Measurements from ENCODE around the gene SP3. TPM values are rescaled to one million over a fixed set of nuclear protein-coding genes. Genes with fewer than 3 reads are reported as not detected.

The SP3 gene
- total RNA-seq, 1 experiment from 2014 or later, result 80.2 TPM

- ChIA-PET CTCF (no interaction called here), POLR2A (interaction anchor here (0.7 kb wide), 1 partner anchor 65 kb away, joined by 25 read pairs; no protein-coding TSS in a partner anchor)
- Histone ChIP-seq H3K27ac (ENCODE audit: low read length) (no peak overlapping the region), H3K4me3 (ENCODE audit: low read depth in 2 of 2, low read length in 2 of 2) (no peak overlapping the region), H3K27me3 (ENCODE audit: control insufficient read depth, insufficient read depth, low read length) (no peaks in the 10 kb centered on the region), H3K36me3 (ENCODE audit: control insufficient read depth, insufficient read depth, low read length) (no peaks in the 10 kb centered on the region), H3K9me3 (ENCODE audit: control insufficient read depth, insufficient read depth, low read depth, low read length) (no peaks in the 10 kb centered on the region), H3K4me1 (ENCODE audit: control insufficient read depth, insufficient read depth, low read length) (peaks cover 41% of the 10 kb centered on the region)
- DNase-seq (ENCODE audit: low read depth, low spot score), result no peak
- TF ChIP-seq CTCF (IDR thresholded peaks at IDR 0.05) (no peak), POLR2AphosphoS5 (IDR thresholded peaks at IDR 0.05; ENCODE audit: low read depth, low read length) (no peak), SIN3A (IDR thresholded peaks at IDR 0.05; ENCODE audit: borderline replicate concordance, insufficient read depth, low read depth, low read length) (no peak), TCF7L2 (IDR thresholded peaks at IDR 0.05; ENCODE audit: low read depth, low read length) (no peak), REST (IDR thresholded peaks at IDR 0.05; ENCODE audit: insufficient read depth in 1 of 2, low read depth in 2 of 2, low read length in 1 of 2) (no peak)
- no TSS peak for BruUV-seq (replicated peaks)
- intact Hi-C loops (cut with micrococcal nuclease; ENCODE audit: unreplicated experiment), result no loop called here
- ATAC-seq, result no peak
- in situ Hi-C loops (cut with HindIII; ENCODE audit: low pct_unique_long_range_greater_than_20kb, low sequenced_read_pairs), result no loop called here
These were observed 26.3 kb downstream of the SP3 start for GRCh38 chr2:173938700-173939384.

GRCh38 chr2:173935305-173935704 lies 29.9 kb downstream of the SP3 start:
- no peaks in the 10 kb centered on the region for H3K27me3 ChIP-seq (ENCODE audit: control insufficient read depth, insufficient read depth, low read length)
- TF ChIP-seq TCF7L2 (IDR thresholded peaks at IDR 0.05; ENCODE audit: low read depth, low read length), result no peak
- no peak for TF ChIP-seq REST (IDR thresholded peaks at IDR 0.05; ENCODE audit: insufficient read depth in 1 of 2, low read depth in 2 of 2, low read length in 1 of 2)
- no peak for TF ChIP-seq CTCF (IDR thresholded peaks at IDR 0.05)
- no peak for TF ChIP-seq SIN3A (IDR thresholded peaks at IDR 0.05; ENCODE audit: borderline replicate concordance, insufficient read depth, low read depth, low read length)
- no peak for TF ChIP-seq POLR2AphosphoS5 (IDR thresholded peaks at IDR 0.05; ENCODE audit: low read depth, low read length)
- no peaks in the 10 kb centered on the region for H3K36me3 ChIP-seq (ENCODE audit: control insufficient read depth, insufficient read depth, low read length)
- intact Hi-C loops (cut with micrococcal nuclease; ENCODE audit: unreplicated experiment) (no loop called here), in situ Hi-C loops (cut with HindIII; ENCODE audit: low pct_unique_long_range_greater_than_20kb, low sequenced_read_pairs) (no loop called here)
- ChIA-PET POLR2A (interaction anchor here (0.6 kb wide), 2 partner anchors 29 to 388 kb away, joined by 3 to 4 read pairs; no protein-coding TSS in a partner anchor), CTCF (no interaction called here)
- H3K27ac ChIP-seq (ENCODE audit: low read length), result no peak overlapping the region
- DNase-seq (ENCODE audit: low read depth, low spot score) (no peak), ATAC-seq (no peak)
- H3K4me3 ChIP-seq (ENCODE audit: low read depth in 2 of 2, low read length in 2 of 2), result no peak overlapping the region
- BruUV-seq (replicated peaks), result no TSS peak
- H3K9me3 ChIP-seq (ENCODE audit: control insufficient read depth, insufficient read depth, low read depth, low read length), result no peaks in the 10 kb centered on the region
- peaks cover 30% of the 10 kb centered on the region for H3K4me1 ChIP-seq (ENCODE audit: control insufficient read depth, insufficient read depth, low read length)

Data from Panc1 (cell line).